ENCODE data around the gene AFF1. TPM values are rescaled to one million over a fixed set of nuclear protein-coding genes. Genes with fewer than 3 reads are reported as not detected.

Gene AFF1
- total RNA-seq, 1 experiment from 2014 or later, result 23.9 TPM

DNA sequence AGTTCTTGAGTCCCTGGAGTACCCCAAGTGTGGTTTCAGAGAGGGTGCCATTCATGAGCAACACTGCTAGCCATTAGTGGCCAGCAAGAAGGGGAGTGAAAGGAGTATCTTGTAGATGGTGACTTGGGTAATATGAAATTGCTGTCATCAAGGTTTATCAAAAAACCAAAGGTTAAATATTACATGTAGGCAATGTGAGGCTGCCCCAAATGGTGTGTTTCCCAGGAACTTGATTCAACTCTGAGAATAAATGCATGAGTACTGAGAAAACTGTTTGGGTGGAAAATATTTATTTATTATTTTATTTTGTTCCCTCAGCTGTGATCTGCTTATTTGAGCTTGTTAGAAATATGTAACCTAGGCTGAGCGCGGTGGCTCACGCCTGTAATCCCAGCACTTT, 55.7 kb downstream of the AFF1 start:
- in situ Hi-C loops (cut with HindIII; ENCODE audit: low pct_unique_long_range_greater_than_20kb, low sequenced_read_pairs), result no loop called here
- Histone ChIP-seq H3K27me3 (ENCODE audit: control insufficient read depth, insufficient read depth, low read length) (no peaks in the 10 kb centered on the region), H3K27ac (ENCODE audit: low read length) (no peak overlapping the region), H3K36me3 (ENCODE audit: control insufficient read depth, insufficient read depth, low read length) (no peaks in the 10 kb centered on the region), H3K4me3 (ENCODE audit: low read depth in 2 of 2, low read length in 2 of 2) (no peak overlapping the region), H3K9me3 (ENCODE audit: control insufficient read depth, insufficient read depth, low read depth, low read length) (no peaks in the 10 kb centered on the region), H3K4me1 (ENCODE audit: control insufficient read depth, insufficient read depth, low read length) (no peaks in the 10 kb centered on the region)
- BruUV-seq (replicated peaks), result no TSS peak
- intact Hi-C loops (cut with micrococcal nuclease; ENCODE audit: unreplicated experiment), result no loop called here
- ATAC-seq (no peak), DNase-seq (ENCODE audit: low read depth, low spot score) (no peak)
- ChIA-PET POLR2A (no interaction called here), CTCF (no interaction called here)
- TF ChIP-seq TCF7L2 (IDR thresholded peaks at IDR 0.05; ENCODE audit: low read depth, low read length) (no peak), SIN3A (IDR thresholded peaks at IDR 0.05; ENCODE audit: borderline replicate concordance, insufficient read depth, low read depth, low read length) (no peak), POLR2AphosphoS5 (IDR thresholded peaks at IDR 0.05; ENCODE audit: low read depth, low read length) (no peak)
- TF ChIP-seq, protein P1, sequence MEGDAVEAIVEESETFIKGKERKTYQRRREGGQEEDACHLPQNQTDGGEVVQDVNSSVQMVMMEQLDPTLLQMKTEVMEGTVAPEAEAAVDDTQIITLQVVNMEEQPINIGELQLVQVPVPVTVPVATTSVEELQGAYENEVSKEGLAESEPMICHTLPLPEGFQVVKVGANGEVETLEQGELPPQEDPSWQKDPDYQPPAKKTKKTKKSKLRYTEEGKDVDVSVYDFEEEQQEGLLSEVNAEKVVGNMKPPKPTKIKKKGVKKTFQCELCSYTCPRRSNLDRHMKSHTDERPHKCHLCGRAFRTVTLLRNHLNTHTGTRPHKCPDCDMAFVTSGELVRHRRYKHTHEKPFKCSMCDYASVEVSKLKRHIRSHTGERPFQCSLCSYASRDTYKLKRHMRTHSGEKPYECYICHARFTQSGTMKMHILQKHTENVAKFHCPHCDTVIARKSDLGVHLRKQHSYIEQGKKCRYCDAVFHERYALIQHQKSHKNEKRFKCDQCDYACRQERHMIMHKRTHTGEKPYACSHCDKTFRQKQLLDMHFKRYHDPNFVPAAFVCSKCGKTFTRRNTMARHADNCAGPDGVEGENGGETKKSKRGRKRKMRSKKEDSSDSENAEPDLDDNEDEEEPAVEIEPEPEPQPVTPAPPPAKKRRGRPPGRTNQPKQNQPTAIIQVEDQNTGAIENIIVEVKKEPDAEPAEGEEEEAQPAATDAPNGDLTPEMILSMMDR (IDR thresholded peaks at IDR 0.05), result no peak
- TF ChIP-seq, protein P2, sequence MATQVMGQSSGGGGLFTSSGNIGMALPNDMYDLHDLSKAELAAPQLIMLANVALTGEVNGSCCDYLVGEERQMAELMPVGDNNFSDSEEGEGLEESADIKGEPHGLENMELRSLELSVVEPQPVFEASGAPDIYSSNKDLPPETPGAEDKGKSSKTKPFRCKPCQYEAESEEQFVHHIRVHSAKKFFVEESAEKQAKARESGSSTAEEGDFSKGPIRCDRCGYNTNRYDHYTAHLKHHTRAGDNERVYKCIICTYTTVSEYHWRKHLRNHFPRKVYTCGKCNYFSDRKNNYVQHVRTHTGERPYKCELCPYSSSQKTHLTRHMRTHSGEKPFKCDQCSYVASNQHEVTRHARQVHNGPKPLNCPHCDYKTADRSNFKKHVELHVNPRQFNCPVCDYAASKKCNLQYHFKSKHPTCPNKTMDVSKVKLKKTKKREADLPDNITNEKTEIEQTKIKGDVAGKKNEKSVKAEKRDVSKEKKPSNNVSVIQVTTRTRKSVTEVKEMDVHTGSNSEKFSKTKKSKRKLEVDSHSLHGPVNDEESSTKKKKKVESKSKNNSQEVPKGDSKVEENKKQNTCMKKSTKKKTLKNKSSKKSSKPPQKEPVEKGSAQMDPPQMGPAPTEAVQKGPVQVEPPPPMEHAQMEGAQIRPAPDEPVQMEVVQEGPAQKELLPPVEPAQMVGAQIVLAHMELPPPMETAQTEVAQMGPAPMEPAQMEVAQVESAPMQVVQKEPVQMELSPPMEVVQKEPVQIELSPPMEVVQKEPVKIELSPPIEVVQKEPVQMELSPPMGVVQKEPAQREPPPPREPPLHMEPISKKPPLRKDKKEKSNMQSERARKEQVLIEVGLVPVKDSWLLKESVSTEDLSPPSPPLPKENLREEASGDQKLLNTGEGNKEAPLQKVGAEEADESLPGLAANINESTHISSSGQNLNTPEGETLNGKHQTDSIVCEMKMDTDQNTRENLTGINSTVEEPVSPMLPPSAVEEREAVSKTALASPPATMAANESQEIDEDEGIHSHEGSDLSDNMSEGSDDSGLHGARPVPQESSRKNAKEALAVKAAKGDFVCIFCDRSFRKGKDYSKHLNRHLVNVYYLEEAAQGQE (IDR thresholded peaks at IDR 0.05; ENCODE audit: insufficient read depth in 1 of 2, low read depth in 2 of 2, low read length in 1 of 2), result no peak

DNA sequence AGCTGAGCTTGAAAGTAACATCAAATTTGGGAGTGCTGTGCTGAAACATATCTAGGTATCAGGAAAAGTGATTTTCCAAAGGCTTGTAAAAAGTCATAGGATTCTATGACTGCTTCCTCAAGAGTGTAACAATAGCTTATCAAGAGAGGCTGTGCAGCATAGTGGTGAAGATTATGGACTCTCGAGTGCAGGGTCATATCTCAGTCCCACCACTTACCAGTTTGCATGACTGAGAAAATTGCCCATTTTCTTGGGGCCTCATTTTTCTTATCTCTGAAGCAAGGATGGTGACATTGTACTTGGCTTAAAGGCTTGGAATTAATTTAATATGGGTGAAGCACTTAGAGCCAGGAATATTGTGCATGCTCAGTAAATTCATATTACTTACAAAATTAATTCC, 57.2 kb downstream of the AFF1 start:
- H3K4me3 ChIP-seq (ENCODE audit: low read depth in 2 of 2, low read length in 2 of 2), result no peak overlapping the region
- in situ Hi-C loops (cut with HindIII; ENCODE audit: low pct_unique_long_range_greater_than_20kb, low sequenced_read_pairs) (no loop called here), intact Hi-C loops (cut with micrococcal nuclease; ENCODE audit: unreplicated experiment) (no loop called here)
- ATAC-seq (no peak), DNase-seq (ENCODE audit: low read depth, low spot score) (no peak)
- H3K27me3 ChIP-seq (ENCODE audit: control insufficient read depth, insufficient read depth, low read length), result no peaks in the 10 kb centered on the region
- ChIA-PET POLR2A (no interaction called here), CTCF (interaction anchor here (0.7 kb wide), 1 partner anchor 119 kb away, joined by 7 read pairs; no protein-coding TSS in a partner anchor)
- no peak overlapping the region for H3K27ac ChIP-seq (ENCODE audit: low read length)
- TF ChIP-seq, protein P2 (IDR thresholded peaks at IDR 0.05; ENCODE audit: insufficient read depth in 1 of 2, low read depth in 2 of 2, low read length in 1 of 2), result no peak
- TF ChIP-seq TCF7L2 (IDR thresholded peaks at IDR 0.05; ENCODE audit: low read depth, low read length), result no peak
- TF ChIP-seq POLR2AphosphoS5 (IDR thresholded peaks at IDR 0.05; ENCODE audit: low read depth, low read length), result no peak
- no peak for TF ChIP-seq SIN3A (IDR thresholded peaks at IDR 0.05; ENCODE audit: borderline replicate concordance, insufficient read depth, low read depth, low read length)
- TF ChIP-seq, protein P1 (IDR thresholded peaks at IDR 0.05), result no peak
- no peaks in the 10 kb centered on the region for H3K9me3 ChIP-seq (ENCODE audit: control insufficient read depth, insufficient read depth, low read depth, low read length)
- no TSS peak for BruUV-seq (replicated peaks)
- H3K36me3 ChIP-seq (ENCODE audit: control insufficient read depth, insufficient read depth, low read length), result no peaks in the 10 kb centered on the region
- H3K4me1 ChIP-seq (ENCODE audit: control insufficient read depth, insufficient read depth, low read length), result no peaks in the 10 kb centered on the region

Data from Panc1 (cell line).